C4-2B (cell line): ENCODE data around the gene NUP188.

ENCODE experiments used
- CTCF ChIP-seq: fragments of 450-650 bp; conservative IDR thresholded peaks from 2 replicates; pipeline ENCODE4 v1.5.1; 2017; ENCODE audit warnings: mild to moderate bottlenecking
- ZFX ChIP-seq: fragments of 450-650 bp; IDR thresholded peaks from 2 replicates; pipeline ENCODE4 v1.6.1; 2017

- TF ChIP-seq CTCF, result no peak
- no peak for TF ChIP-seq ZFX
Measured at GRCh38 chr9:128911529-128912035, 35.9 kb upstream of the NUP188 start.
